K562 (cell line): ENCODE measurements around the gene TBL1XR1. TPM values are rescaled to one million over a fixed set of nuclear protein-coding genes. Genes with fewer than 3 reads are reported as not detected.

Experiments
- ATAC-seq: fragments of 200-7000 bp; cut with Tn5 transposase; 3 replicates; pipeline ENCODE4 v1.9.1; 2020; ENCODE audit warnings: moderate library complexity
- BruUV-seq: library from RNA; stranded (reverse); fragments of 400-500 nt; replicated peaks from 2 replicates; lab custom pipeline; 2021; lab: Mats Ljungman, UMichigan
- CTCF ChIA-PET: fragments of 300-600 bp; formaldehyde crosslinking; extraction: SDS; loops from one replicate; lab custom pipeline; 2021; ENCODE audit warnings: low intra/inter-chr PET ratio; lab: Yijun Ruan, JAX
- POLR2A ChIA-PET: fragments of 300-600, 350-650 bp; sonication (Branson Sonifier 250); formaldehyde crosslinking; extraction: SDS; loops from one replicate; lab custom pipeline; 2021; ENCODE audit warnings: antibody characterized with exemption, inconsistent platforms; lab: Yijun Ruan, JAX
- DNase-seq, 4 experiments: peaks; one replicate each; pipeline versions ENCODE4 v3.0.0 to v3.0.0-alpha.2; 2011 to 2018; ENCODE audit warnings: low spot score in 3 of 4, mixed read lengths in 3 of 4; ENCODE audit errors: extremely low read depth in 1 of 4
- FAIRE-seq: peaks from 2 replicates; lab custom pipeline; 2011; peaks lifted over from hg19 to GRCh38; lab: Jason Lieb, UNC
- H2AFZ ChIP-seq: 2 replicates; pipeline ENCODE4 v1.6.0; 2011; ENCODE audit warnings: low read depth, low read length, control low read depth, inconsistent platforms
- H3K27ac ChIP-seq: fragments of 200-600 bp; 3 replicates; pipeline ENCODE4 v1.8.0; 2011; ENCODE audit warnings: low read depth, mild to moderate bottlenecking, control low read depth, inconsistent platforms, low read length, moderate library complexity, mixed read lengths; ENCODE audit errors: extremely low read depth
- H3K27me3 ChIP-seq, 2 experiments: fragments of 300-600 bp in 1 of 2; 2 replicates in 1 of 2; 3 replicates in 1 of 2; pipeline versions ENCODE4 v1.6.0 to v1.8.0; 2011; ENCODE audit warnings: inconsistent platforms in 2 of 2, low read length in 2 of 2, mild to moderate bottlenecking in 1 of 2, mixed read lengths in 1 of 2, moderate library complexity in 1 of 2; ENCODE audit not compliant: control insufficient read depth in 2 of 2, insufficient read depth in 2 of 2
- H3K36me3 ChIP-seq: fragments of 300-600 bp; 3 replicates; pipeline ENCODE4 v1.8.0; 2011; ENCODE audit warnings: mild to moderate bottlenecking, low read length, inconsistent platforms; ENCODE audit not compliant: control insufficient read depth, insufficient read depth
- H3K4me1 ChIP-seq, 2 experiments: fragments of 200-600 bp in 1 of 2; replicated peaks in 1 of 2; 2 replicates in 1 of 2; 3 replicates in 1 of 2; pipeline versions ENCODE4 v1.5.1 to v1.8.0; 2011; ENCODE audit warnings: inconsistent platforms in 2 of 2, low read length in 2 of 2, mild to moderate bottlenecking in 1 of 2, mixed read lengths in 1 of 2, moderate library complexity in 1 of 2; ENCODE audit not compliant: control insufficient read depth in 2 of 2, insufficient read depth in 2 of 2
- H3K4me2 ChIP-seq: 2 replicates; pipeline ENCODE4 v1.6.1; 2011; ENCODE audit warnings: low read length, control low read depth, inconsistent platforms, mixed read lengths; ENCODE audit not compliant: insufficient read depth
- H3K4me3 ChIP-seq: fragments of 200-600 bp; sonication (generic), shearing (Covaris generic); 2 replicates; pipeline ENCODE4 v1.5.1; 2016; ENCODE audit warnings: control low read depth, inconsistent platforms
- H3K79me2 ChIP-seq: fragments of 200-600 bp; 3 replicates; pipeline ENCODE4 v1.8.0; 2011; ENCODE audit warnings: low read length, inconsistent platforms; ENCODE audit not compliant: control insufficient read depth, insufficient read depth
- H3K9ac ChIP-seq, 2 experiments: 2 replicates each; pipeline versions ENCODE4 v1.6.0 to v1.6.1; 2011; ENCODE audit warnings: low read depth in 2 of 2, low read length in 2 of 2, control low read depth in 1 of 2, inconsistent platforms in 1 of 2, mild to moderate bottlenecking in 1 of 2, mixed read lengths in 1 of 2; ENCODE audit not compliant: insufficient read depth in 1 of 2
- H3K9me1 ChIP-seq: one replicate; pipeline ENCODE4 v1.6.0; 2011; ENCODE audit warnings: inconsistent platforms, mild to moderate bottlenecking, low read length, moderate library complexity; ENCODE audit not compliant: control insufficient read depth, insufficient read depth
- H3K9me3 ChIP-seq: replicated peaks from 2 replicates; pipeline ENCODE4 v1.5.1; 2011; ENCODE audit warnings: low read depth, low read length, inconsistent platforms; ENCODE audit not compliant: control insufficient read depth, insufficient read depth
- H4K20me1 ChIP-seq: replicated peaks from 2 replicates; pipeline ENCODE4 v1.6.1; 2011; ENCODE audit warnings: low read length, inconsistent platforms, mixed read lengths; ENCODE audit not compliant: control insufficient read depth, insufficient read depth
- ARID1B ChIP-seq: fragments of 450-650 bp; IDR thresholded peaks from 2 replicates; pipeline ENCODE4 v1.6.1; 2016; ENCODE audit warnings: antibody characterized with exemption, mild to moderate bottlenecking, inconsistent platforms
- BRD9 ChIP-seq: fragments of 450-650 bp; IDR thresholded peaks from 2 replicates; pipeline ENCODE4 v1.6.1; 2018; ENCODE audit warnings: low read depth; ENCODE audit not compliant: partially characterized antibody
- CBFA2T3 ChIP-seq: fragments of 450-650 bp; IDR thresholded peaks from 2 replicates; pipeline ENCODE4 v1.6.1; 2017
- CBX2 ChIP-seq: fragments of 200-600 bp; sonication (generic); IDR thresholded peaks from one replicate; pipeline ENCODE4 v1.6.1; 2012; ENCODE audit warnings: mild to moderate bottlenecking, low read length, inconsistent platforms; ENCODE audit not compliant: insufficient read depth, poor library complexity, severe bottlenecking
- CREM ChIP-seq: IDR thresholded peaks from 2 replicates; pipeline ENCODE4 v1.6.1; 2014; ENCODE audit warnings: antibody characterized with exemption, low read depth
- HMBOX1 ChIP-seq: sonication (generic); IDR thresholded peaks from 2 replicates; pipeline ENCODE4 v1.6.1; 2016
- KDM1A ChIP-seq, 2 experiments: fragments of 450-650 bp; IDR thresholded peaks; 2 replicates each; pipeline ENCODE4 v1.6.1; 2016; ENCODE audit warnings: mild to moderate bottlenecking in 2 of 2
- PHB2 ChIP-seq: fragments of 450-650 bp; IDR thresholded peaks from 2 replicates; pipeline ENCODE4 v1.6.1; 2017; ENCODE audit warnings: low read depth
- POLR3G ChIP-seq: IDR thresholded peaks from 2 replicates; pipeline ENCODE4 v1.6.1; 2011; ENCODE audit not compliant: insufficient read length, insufficient replicate concordance; ENCODE audit errors: extremely low read depth
- RCOR1 ChIP-seq, 2 experiments: IDR thresholded peaks; 2 replicates each; pipeline ENCODE4 v1.6.1; 2012; ENCODE audit warnings: low read depth in 2 of 2, low read length in 2 of 2, borderline replicate concordance in 1 of 2, improper control_type of control experiment in 1 of 2
- SRSF7 ChIP-seq: fragments of 200-400 bp; formaldehyde crosslinking; optimal IDR thresholded peaks from 2 replicates; pipeline ENCODE3; 2017; ENCODE audit warnings: mild to moderate bottlenecking, low read depth, low read length
- TEAD4 ChIP-seq, 2 experiments: sonication (generic) in 1 of 2; formaldehyde crosslinking in 1 of 2; IDR thresholded peaks; 2 replicates each; pipeline versions ENCODE4 v1.6.1 to v1.8.0; 2012 to 2022; ENCODE audit warnings: borderline replicate concordance in 1 of 2, inconsistent platforms in 1 of 2, low read length in 1 of 2, mild to moderate bottlenecking in 1 of 2, missing genetic modification reagents in 1 of 2
- ZC3H8 ChIP-seq: fragments of 450-650 bp; IDR thresholded peaks from 2 replicates; pipeline ENCODE4 v1.6.1; 2017
- ZNF354B ChIP-seq: fragments of 250-450 bp; sonication (Bioruptor Pico); IDR thresholded peaks from 2 replicates; pipeline ENCODE4 v1.4.0; 2020
- WGBS: fragments of 100-300 bp; shearing (Covaris generic); methylation state at CpG from one replicate; pipeline ENCODE4 v1.1.6; 2016; ENCODE audit warnings: low coverage, mixed read lengths; ENCODE audit not compliant: insufficient coverage; ENCODE audit errors: missing lambda C conversion rate; 5-methylcytosine and 5-hydroxymethylcytosine counted together
- in situ Hi-C: fragments of 300-500 bp; cut with MboI; formaldehyde crosslinking; loops from 4 replicates; pipeline ENCODE4 v1.15.0; 2018; ENCODE audit warnings: inconsistent platforms, mixed read lengths
- intact Hi-C: fragments of 100-400 bp; cut with micrococcal nuclease; formaldehyde crosslinking; loops from 2 replicates; pipeline ENCODE4 v1.14.2; 2022
- polyA plus RNA-seq, 8 experiments: library from polyadenylated mRNA; depleted of rRNA in 4 of 8; stranded (reverse) in 5 of 8; unstranded in 3 of 8; fragments of >200 nt; fragmentation: Nextera tagmentation in 2 of 8; fragmentation: Illumina TruSeq in 1 of 8; extraction: Ambion mirVana in 2 of 8; extraction: Trizol in 1 of 8; gene quantifications; 2 replicates each; pipeline versions ENCODE4 v1.2.1 to v1.2.3, GENCODE V29; 2011 to 2014; ENCODE audit warnings: inconsistent platforms in 1 of 8, missing spikeins in 1 of 8
- total RNA-seq, 7 experiments: library from RNA; depleted of rRNA in 6 of 7; stranded (reverse); fragments of >200 nt in 6 of 7; fragmentation: Illumina TruSeq in 2 of 7; extraction: Trizol in 2 of 7; gene quantifications; 2 replicates each; pipeline versions ENCODE4 v1.2.1 to v1.2.3, GENCODE V29; 2011 to 2021; ENCODE audit warnings: low replicate concordance in 1 of 7
- TF ChIP-seq, protein P1 (sequence below): sonication (generic); formaldehyde crosslinking; IDR thresholded peaks from 2 replicates; pipeline ENCODE4 v1.8.0; 2022; ENCODE audit warnings: mild to moderate bottlenecking, missing genetic modification reagents
- TF ChIP-seq, protein P2 (sequence below): IDR thresholded peaks from 2 replicates; pipeline ENCODE4 v1.6.1; 2014; ENCODE audit warnings: antibody characterized with exemption

Gene TBL1XR1
- total and polyA plus RNA-seq, 9 of the 15 experiments (the other 6 are each of a cell fraction or from before 2014, with no cell fraction given), result 19.6 to 171 (median 83.3) TPM

DNA sequence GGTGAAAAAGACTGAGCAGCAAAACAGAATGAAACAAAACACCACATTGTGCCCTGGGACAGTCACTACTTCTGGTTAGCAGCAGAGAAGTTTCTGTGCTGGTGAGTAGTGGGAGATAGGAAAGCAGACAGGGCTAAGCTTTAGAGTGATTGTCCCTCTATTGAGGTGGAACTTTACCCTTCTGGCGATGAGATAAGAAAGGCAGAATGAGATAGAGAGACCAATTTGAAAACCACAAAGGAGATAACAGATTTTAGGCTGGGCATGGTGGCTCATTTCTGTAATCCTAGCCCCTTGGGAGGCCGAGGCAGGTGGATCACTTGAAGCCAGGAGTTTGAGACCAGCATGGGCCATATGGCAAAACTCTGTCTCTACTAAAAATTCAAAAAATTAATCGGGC is 208.5 kb downstream of the TBL1XR1 start:
- Histone ChIP-seq H4K20me1 (no peaks in the 10 kb centered on the region), H3K27me3 (no peaks in the 10 kb centered on the region), H3K4me3 (no peak overlapping the region), H3K9ac (no peak overlapping the region), H3K9me1 (no peaks in the 10 kb centered on the region), H3K4me2 (no peak overlapping the region), H3K79me2 (no peaks in the 10 kb centered on the region), H2AFZ (no peak overlapping the region), H3K27ac (no peak overlapping the region), H3K36me3 (no peaks in the 10 kb centered on the region), H3K4me1 (no peaks in the 10 kb centered on the region), H3K9me3 (no peaks in the 10 kb centered on the region)
- ChIA-PET CTCF (no interaction called here), POLR2A (no interaction called here)
- intact Hi-C loops (no loop called here), in situ Hi-C loops (no loop called here)
- BruUV-seq, result no TSS peak
- FAIRE-seq, result no peak
- no peak for DNase-seq
- WGBS, result 0% methylated on average over 3 of the region's 3 CpGs
- TF ChIP-seq POLR3G, result no peak
- TF ChIP-seq RCOR1 (IDR thresholded peaks at IDR 0.05; ENCODE audit: borderline replicate concordance in 1 of 2, low read depth in 2 of 2, low read length in 2 of 2), result peak in 1 of 2 experiments; percentile 62; a peak in 1 of 4 replicates
- no peak for TF ChIP-seq HMBOX1
- TF ChIP-seq, protein P1, sequence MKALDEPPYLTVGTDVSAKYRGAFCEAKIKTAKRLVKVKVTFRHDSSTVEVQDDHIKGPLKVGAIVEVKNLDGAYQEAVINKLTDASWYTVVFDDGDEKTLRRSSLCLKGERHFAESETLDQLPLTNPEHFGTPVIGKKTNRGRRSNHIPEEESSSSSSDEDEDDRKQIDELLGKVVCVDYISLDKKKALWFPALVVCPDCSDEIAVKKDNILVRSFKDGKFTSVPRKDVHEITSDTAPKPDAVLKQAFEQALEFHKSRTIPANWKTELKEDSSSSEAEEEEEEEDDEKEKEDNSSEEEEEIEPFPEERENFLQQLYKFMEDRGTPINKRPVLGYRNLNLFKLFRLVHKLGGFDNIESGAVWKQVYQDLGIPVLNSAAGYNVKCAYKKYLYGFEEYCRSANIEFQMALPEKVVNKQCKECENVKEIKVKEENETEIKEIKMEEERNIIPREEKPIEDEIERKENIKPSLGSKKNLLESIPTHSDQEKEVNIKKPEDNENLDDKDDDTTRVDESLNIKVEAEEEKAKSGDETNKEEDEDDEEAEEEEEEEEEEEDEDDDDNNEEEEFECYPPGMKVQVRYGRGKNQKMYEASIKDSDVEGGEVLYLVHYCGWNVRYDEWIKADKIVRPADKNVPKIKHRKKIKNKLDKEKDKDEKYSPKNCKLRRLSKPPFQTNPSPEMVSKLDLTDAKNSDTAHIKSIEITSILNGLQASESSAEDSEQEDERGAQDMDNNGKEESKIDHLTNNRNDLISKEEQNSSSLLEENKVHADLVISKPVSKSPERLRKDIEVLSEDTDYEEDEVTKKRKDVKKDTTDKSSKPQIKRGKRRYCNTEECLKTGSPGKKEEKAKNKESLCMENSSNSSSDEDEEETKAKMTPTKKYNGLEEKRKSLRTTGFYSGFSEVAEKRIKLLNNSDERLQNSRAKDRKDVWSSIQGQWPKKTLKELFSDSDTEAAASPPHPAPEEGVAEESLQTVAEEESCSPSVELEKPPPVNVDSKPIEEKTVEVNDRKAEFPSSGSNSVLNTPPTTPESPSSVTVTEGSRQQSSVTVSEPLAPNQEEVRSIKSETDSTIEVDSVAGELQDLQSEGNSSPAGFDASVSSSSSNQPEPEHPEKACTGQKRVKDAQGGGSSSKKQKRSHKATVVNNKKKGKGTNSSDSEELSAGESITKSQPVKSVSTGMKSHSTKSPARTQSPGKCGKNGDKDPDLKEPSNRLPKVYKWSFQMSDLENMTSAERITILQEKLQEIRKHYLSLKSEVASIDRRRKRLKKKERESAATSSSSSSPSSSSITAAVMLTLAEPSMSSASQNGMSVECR (CRISPR knock-in tag), result no peak
- TF ChIP-seq PHB2, result no peak
- no peak for TF ChIP-seq BRD9
- TF ChIP-seq KDM1A (IDR thresholded peaks at IDR 0.05), result peak in 1 of 2 experiments; percentile 34; a peak in 1 of 4 replicates
- peak; percentile 34; the same call in 1 of the 2 replicates for TF ChIP-seq TEAD4 (IDR thresholded peaks at IDR 0.05; ENCODE audit: low read length)
- no peak for TF ChIP-seq TEAD4 (CRISPR knock-in tag; IDR thresholded peaks at IDR 0.05; ENCODE audit: borderline replicate concordance)
- TF ChIP-seq ARID1B, result peak; percentile 13; the same call in 1 of the 2 replicates
- TF ChIP-seq ZNF354B (CRISPR knock-in tag), result no peak
- no peak for TF ChIP-seq CREM
- TF ChIP-seq, protein P2, sequence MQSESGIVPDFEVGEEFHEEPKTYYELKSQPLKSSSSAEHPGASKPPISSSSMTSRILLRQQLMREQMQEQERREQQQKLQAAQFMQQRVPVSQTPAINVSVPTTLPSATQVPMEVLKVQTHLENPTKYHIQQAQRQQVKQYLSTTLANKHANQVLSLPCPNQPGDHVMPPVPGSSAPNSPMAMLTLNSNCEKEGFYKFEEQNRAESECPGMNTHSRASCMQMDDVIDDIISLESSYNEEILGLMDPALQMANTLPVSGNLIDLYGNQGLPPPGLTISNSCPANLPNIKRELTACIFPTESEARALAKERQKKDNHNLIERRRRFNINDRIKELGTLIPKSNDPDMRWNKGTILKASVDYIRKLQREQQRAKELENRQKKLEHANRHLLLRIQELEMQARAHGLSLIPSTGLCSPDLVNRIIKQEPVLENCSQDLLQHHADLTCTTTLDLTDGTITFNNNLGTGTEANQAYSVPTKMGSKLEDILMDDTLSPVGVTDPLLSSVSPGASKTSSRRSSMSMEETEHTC, result no peak
- no peak for TF ChIP-seq ZC3H8
- TF ChIP-seq SRSF7, result no peak
- no peak for TF ChIP-seq CBX2
- TF ChIP-seq CBFA2T3, result peak; percentile 39; the same call in 1 of the 2 replicates
- ATAC-seq, result 0 out of 3 replicates have a peak, but pooled peaks have one; percentile 37
